ENCODE data around the gene IRF9.

IRF9 gene

DNA sequence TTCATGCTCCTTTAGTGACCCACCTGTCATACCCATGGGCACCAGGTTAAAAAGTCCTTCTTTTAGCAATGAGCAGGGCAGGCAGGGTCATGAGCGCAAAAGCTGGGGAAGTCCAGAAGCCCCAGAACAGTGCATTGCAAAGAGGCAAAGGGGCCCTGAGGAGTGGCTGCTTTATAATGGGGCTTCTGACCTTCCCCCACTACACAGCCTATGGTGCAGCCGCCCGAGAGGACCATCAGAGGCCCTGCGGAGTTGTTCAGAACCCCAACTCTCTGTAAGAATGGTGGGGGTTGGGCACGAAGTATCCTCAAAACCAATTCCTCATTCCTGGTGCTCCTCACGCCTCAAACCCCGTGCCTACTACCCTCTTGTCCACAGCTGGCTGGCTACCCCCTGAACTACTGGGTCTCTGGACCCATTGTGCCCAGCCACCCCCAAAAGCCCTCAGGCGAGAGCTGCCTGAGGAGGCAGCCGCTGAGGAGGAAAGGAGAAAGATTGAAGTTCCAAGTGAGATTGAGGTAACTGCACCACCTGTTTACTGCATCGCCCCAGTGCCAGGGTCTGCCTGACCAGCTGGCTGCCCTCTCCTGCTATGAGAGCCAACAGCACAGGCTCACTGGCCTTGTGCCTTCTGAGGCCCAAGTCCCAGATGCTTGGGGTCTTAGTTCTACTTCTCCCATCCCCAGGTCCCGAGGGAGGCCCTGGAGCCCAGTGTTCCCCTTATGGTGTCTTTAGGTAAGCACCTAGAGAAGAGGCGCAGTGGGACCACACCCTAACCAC, 17.5 kb downstream of the IRF9 start:
- DNase-seq, result no peak

DNA sequence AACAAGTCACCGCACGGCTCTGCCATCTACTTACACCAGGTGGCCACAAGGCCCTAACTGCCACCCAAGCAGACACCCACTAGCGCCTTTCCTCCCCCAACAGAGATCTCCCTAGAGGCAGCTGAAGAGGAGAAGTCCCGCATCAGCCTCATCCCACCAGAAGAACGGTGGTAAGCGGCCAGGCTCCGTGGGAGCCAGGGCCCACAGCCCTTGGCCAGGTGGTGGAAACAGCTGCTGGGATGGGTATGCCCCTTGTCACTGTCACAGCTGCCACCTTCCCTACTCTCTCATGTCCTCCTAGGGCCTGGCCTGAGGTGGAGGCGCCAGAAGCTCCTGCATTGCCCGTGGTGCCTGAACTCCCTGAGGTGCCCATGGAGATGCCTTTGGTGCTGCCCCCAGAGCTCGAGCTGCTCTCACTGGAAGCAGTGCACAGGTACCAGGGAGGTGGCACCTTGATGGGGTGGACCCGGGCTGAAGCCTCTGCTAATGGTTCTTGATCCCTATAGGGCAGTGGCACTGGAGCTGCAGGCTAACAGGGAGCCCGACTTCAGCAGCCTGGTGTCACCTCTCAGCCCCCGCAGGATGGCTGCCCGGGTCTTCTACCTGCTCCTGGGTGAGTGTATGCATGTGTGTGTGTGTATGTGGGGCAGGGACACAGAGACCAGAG, 18.4 kb downstream of the IRF9 start:
- DNase-seq, result no peak

GRCh38 chr14:24179961-24180796, 19.1 kb downstream of the IRF9 start:
- DNase-seq, result no peak

DNA sequence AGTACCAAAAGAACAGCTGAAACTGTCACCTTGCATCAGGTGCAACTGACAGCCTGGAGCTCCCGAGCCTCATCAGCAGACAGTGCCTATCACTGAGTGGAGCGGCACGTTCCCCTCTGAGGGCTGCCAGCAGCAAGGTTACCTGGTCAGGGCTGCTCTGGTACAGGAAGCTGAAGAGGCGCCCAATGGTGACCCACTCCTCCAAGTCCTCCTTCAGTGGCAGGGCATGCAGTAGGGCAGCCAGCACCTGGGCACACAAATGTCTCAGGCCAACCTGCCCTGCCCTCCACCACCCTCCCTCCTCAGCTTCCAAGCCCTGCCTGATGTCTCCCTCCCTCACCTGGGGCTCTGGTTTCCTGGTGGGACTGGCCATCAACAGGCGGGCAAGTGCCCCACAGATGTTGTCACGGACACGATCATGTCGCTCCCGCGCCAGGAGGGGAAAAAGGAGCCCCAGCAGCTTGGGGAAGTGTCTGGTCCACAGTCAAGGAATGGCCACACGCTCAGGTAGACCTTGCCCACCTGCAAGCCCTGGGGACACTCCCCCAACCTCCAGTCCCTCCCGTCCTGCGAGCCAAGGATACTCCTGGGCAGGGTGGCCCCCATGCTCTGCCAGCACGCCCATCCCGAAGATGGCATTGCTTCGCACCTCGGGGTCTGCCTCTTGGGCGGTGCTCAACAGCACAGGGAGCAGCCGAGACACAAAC, 20.5 kb downstream of the IRF9 start:
- DNase-seq, result no peak

GRCh38 chr14:24182110-24182882, 21.2 kb downstream of the IRF9 start:
- DNase-seq, result no peak

- no peak for DNase-seq
These were observed 22.0 kb downstream of the IRF9 start for GRCh38 chr14:24183014-24183481.

- no peak for DNase-seq
These were observed 23.3 kb downstream of the IRF9 start for GRCh38 chr14:24184104-24184970.

DNA sequence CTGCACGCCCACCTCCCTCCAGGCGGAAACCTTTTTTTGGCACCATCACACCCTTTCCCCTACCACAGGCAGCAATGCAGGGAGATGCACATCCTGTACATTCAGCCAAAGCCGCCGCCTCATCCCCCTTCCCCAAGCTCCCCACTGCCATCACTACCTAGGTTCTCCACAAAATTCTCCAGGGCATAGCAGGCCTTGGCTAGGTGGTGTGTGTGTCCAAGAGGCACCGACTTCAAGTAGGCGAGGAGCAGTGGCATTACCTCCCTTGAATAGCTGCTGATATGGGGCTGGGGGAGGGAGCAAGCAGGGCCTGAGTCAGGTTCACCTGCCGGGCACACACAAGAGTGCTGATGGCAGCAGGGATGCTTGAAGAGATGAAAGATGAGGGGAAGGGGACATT, 24.0 kb downstream of the IRF9 start:
- DNase-seq, result no peak

DNA sequence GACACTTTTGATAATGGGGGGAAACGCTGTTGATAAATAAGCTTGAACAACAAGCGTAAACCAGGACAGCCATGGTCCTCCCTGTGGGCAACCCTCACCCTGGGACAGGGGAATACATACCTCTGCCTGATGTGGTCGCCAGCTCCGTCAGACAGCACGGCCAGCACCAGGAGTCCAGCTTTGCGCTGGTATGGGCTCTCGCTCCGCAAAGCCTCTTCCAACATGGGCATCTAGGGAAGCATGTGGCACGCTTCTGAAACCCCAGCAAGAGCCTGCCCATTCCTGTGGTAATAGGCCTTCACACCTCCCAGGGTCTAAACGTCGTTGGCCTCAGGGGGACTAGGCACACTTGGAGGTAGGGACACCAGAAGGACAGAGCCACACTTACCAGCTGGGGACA, 24.7 kb downstream of the IRF9 start:
- no peak for DNase-seq

DNA sequence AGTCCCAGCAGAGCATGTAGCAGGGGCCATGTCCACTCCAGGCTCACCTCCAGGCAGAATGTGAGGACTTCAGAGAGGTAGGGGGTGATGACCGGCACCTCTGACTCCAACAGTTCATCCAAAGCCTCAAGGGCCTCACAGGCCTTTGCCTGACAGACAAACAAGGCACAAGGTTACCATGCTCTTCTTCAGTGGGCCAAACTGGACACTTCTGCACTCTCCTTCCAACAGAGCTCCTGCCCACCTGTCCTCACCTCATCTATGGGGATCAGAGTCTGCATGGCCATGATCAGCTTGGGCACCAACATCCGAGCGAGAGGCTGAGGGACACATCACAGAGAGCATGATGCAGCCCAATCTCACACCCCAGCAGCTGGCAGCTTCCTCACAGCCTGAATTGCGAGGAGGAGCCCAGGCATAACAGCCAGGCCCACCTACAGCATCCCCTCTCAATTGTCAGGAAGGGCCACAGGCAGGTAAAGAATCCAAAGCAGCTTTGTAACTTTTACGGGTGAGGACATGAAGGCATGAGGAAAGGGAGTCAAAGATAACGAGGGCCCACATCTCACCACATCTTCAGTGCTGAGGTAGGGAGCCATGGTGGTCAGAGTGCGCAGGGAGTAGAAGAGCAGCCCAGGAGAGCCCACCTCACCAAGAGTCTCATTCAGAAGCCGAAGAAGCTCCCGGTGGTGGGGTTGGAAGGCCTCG, 25.9 kb downstream of the IRF9 start:
- DNase-seq, result no peak

GRCh38 chr14:24187539-24187915, 26.5 kb downstream of the IRF9 start:
- DNase-seq, result no peak

DNA sequence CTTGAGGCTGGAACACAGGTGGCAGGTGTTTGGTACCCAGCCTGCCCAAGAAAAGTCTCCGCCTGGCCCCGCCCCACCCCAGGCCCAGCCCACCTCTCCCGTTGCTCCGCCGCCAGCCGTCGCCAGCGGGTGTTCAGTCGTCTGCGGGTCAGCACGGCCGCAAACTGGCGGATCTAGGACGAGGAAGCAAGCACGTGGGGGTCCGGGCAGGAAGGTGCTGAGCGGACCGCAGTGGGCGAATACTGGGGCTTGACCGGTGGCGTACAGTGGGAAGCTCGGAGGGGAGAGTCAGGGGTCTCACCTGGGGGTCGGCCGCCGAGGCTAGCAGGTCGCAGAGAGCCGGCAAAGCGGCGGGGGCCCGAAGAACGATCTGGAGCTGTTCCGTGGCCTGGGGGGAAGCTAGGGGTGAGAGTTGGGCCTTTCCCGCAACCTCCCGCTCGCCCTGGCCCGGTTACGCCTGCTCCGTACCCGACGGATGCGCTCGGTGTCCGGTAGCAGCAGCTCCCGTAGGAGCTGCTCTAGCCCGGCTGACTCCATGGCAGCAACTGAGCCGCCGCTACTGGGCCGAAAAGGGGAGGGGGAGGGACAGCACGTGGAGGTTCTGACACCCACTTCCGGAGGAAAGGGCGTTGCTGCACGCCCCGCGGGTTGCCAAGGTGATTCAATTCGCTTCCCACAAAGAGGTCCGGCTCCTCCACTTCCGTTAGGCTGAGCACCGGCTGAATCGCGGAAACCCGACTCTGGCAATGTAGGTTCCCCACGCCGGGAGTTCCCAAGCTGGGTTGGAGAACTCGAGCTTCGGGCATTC, 27.4 kb downstream of the IRF9 start, which contains the start of gene IPO4:
Gene IPO4, minus strand, starts transcription at position 566 of the 808 bp plus-strand sequence. Its CDS starts 29 bp downstream, at position 537.
- DNase-seq, result peak; percentile 98

- DNase-seq, result no peak
These were observed 28.0 kb downstream of the IRF9 start for GRCh38 chr14:24189059-24189375.

GRCh38 chr14:24189460-24189859, 28.4 kb downstream of the IRF9 start:
- DNase-seq, result no peak

- DNase-seq, result no peak
These were observed 29.4 kb downstream of the IRF9 start for GRCh38 chr14:24190416-24190815.

DNA sequence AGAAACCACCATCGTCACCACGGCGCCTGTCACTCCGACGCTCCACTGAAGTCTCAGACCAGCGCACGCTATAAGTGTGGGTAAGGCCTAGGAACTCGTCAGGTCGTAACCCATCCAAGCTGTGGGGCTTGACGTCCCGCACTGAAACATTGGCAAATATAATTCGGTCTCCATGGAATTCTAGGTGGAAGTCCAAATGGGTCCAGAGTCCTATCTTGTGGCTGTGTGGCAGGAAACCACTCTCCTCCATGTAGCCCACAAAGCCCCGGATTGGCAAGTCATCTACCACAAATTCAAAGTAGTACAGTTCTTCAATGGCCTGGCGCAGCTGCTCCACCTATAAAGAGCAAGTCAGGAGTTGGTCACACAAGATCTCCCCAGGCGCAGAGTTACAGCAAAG, 31.9 kb downstream of the IRF9 start:
- no peak for DNase-seq

- DNase-seq, result no peak
These were observed 33.3 kb downstream of the IRF9 start for GRCh38 chr14:24194186-24194872.

GRCh38 chr14:24194873-24195185, 33.8 kb downstream of the IRF9 start:
- DNase-seq, result no peak

All from eye (tissue), 1 donor.